GM19467 (cell line): ENCODE results near the gene AGXT.

Source experiments
- ATAC-seq: cut with Tn5 transposase; IDR thresholded peaks from one replicate; pipeline ENCODE4 v1.9.1; 2021; ENCODE audit warnings: mild to moderate bottlenecking, moderate library complexity; ENCODE audit not compliant: unreplicated experiment

AGXT gene

GRCh38 chr2:240912878-240913809 lies 44.5 kb downstream of the AGXT start:
- no peak for ATAC-seq

DNA sequence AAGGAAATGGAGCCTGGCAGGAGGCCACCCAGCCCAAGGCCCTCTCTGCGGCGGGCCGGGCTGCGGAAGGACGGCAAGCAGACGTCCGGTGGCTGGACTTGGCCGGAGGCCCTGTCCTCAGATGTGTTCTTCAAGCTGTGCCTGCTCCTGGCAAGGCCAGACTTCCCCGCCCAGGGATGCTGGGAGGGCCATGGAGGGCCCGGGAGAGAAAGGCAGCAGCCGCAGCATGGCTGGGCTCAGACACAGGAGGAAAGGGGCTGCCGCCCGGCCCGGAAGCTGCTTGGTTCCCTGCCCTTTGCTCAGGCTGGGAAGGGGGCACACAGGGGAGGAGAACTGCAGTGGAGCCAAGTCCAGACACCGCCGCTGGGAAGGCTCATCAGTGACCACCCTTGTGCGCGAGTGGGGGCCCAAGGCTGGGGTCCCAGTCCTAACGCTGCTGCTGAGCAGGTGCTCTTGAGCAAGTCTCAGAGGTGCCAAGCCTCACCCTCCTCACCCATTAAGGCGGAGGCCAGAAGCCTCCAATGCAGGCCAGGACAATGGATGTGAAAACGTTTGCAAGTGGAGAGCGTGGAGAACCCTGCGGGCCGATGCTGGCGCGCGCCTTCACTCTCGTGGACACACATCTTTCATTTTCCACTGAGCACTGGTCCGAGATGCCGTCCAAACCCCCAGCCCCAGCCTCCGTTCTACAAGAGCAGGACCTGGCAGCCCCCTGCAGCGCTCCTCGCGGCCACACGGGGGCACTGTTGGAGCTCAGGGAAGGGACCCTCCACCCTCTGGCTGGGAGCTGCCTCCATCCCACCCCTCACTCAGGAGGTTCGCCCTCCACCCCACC lies 45.4 kb downstream of the AGXT start:
- ATAC-seq: no peak

GRCh38 chr2:240914645-240915525 lies 46.3 kb downstream of the AGXT start:
- no peak for ATAC-seq

DNA sequence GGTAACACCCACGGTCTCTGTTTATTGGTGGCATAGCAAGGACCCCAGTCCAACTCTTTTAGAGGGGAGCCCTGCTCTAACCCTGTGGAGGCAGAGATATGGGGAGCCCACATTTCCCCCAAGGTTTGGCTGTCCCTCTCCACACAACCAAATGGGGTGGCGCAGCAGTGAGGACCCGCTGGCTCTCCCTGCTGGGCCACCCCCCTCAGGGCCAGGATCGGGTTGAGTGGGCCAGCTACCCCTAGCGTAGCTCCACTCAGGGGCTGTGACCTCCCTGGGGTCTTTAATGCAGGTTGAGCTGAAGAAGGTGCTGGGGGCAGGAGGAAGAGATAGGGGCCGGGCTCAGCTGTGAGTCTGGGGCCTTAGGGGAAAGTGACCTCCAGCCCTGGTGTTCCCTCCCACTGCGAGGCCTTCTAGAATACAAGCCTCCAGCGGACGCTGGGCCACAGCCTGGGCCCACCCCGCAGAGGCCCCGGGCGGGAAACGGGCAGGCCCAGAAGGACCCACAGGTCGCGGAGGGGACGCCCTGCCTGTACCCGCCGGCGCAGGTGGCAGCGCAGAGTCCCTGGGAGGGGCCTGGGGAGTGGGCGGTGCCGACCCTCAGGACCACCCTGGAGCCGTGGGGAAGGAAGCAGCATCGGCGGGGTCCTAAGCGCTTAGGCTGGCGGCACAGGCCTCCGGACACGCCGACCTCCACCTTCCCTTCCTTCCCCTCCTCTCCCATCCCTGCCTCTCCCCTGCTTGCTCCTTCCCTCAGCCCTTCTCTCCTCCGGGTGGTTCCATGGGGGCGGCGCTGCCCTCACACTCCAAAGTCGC lies 47.1 kb downstream of the AGXT start:
- no peak for ATAC-seq

DNA sequence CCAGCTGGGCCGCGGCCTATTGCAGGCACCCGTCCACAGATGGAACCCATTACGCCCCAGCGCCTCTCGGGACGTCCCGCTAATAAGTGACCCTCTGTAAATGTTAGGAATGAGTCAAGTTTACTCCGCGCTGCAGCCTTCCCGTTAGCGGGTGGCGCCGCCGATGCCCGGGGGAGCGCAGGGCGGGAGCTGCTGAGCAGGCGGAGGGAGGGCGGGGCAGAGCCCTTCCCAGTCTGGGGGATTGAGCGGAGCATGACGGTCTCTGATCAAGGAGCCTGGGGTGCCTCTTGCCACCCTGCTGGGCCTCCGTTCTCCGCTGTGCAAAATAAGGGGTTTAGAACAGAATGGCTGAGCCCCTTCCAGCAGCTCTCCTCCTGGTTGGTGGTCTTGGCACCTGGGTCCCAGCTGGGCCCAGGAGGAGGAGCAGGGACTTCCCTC lies 48.0 kb downstream of the AGXT start:
- no peak for ATAC-seq

DNA sequence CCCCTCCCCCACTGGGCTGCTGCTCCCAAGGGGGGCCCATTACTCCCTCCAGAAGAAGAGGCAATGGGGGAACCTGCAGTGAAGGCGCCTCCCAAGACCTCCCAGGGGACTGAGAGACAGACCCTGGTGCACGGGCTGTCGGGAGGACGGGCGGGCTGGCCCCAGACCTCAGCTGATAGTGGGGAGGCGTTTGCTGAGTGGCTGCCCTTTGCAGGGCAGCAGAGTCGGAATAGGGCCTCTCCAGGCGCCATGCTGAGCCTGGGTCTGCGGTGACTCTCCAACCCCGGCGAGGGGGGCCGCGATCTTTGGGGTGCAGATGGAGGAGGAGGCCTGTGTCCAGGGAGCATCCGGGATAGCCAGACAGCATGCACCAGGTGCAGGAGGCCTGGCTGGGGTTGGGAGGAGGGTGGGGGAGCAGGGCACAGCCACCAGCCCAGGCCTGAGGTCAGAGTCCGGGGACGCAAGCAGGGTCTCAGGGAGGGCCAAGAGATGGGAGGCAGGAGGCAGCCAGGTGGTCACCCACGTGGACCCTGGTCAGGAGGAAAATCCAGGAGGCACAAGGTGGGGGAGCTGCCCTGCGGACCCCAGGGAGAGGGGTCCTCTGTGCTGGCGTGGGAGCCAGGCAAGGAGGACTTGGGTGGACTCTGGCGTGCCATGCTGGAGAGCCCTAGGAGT lies 48.5 kb downstream of the AGXT start:
- ATAC-seq: no peak

DNA sequence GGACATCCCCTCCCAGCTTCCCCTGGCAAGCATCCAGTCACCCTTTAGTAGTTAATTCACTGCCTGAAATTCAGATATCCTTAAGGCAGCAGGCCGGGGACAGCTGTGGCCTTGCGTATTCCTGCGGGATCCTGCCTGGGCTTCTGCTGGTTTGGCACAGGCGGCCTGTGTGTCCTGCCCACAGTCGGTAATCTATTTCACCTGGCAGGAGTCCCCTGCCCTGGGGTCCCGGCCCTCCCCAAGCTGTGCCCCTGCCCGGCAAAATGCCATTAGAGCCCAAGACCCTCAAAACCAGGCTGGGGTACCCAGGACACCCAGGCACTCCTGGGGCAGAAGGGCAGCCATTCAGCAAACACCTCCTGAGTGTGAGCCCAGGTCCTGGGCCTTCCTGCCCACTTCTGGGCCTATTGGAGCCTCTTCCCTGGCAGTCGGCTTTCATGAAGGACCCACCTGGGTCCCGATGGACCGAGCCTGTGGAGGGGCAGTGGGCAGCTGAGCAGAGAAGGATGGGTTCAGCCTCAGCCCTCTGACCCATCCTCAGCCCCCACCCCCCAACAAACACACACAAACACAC lies 49.1 kb downstream of the AGXT start:
- no peak for ATAC-seq

- no peak for ATAC-seq
These were observed 49.9 kb downstream of the AGXT start for GRCh38 chr2:240918258-240919091.

DNA sequence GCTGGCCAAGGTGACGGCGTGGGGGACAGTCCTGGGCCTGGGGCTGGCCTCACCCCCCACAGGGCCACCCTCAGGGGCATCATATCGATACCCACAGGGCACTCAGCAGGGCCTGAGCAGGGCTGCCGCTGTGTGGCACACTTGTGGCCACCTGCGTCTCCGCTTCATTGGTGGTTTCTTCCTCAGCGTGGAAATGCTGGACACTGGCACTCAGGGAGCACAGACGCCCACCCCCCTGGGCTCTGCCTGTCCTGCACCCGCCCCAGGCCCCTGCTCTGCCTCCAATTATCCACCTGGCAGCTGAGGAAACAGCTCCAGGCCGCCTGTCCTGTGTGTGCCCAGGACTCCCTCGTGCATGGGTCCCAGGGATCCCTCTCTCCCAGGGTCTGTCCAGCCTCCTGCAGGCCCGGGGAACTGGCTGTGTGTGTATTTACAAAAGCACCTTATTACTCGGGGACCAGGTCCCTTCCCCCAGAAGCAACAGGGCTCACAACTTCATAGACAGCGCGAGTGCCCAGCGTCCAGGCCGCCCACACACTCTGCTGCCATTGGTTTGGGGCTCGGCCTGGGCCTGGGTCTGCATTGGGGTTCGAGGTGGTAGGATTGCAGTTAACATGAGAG lies 50.6 kb downstream of the AGXT start:
- no peak for ATAC-seq

GRCh38 chr2:240919786-240920782 lies 51.5 kb downstream of the AGXT start:
- ATAC-seq: no peak

DNA sequence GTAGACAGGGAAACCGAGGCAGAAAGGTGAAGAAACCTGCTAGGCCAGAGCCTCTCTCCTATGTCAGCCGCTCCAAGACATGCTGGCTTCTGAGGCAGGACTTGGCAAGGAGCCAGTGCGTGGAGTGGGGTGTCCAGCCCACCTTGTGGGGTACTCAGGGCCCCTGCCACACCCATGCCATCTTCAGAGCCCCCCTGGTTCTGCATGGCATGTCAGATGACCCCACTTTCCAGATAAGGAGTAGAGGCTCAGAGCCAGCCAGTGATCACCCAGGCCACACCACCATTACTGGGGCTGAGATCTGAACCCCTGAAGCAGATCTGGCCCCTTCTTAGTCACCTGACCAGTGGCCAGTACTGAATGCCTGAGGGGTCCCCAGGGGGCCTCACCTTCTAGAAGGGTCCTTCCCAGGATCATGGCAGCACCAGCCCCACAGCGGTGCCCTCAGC lies 52.2 kb downstream of the AGXT start:
- no peak for ATAC-seq

GRCh38 chr2:240921311-240921994 lies 52.8 kb downstream of the AGXT start:
- no peak for ATAC-seq

DNA sequence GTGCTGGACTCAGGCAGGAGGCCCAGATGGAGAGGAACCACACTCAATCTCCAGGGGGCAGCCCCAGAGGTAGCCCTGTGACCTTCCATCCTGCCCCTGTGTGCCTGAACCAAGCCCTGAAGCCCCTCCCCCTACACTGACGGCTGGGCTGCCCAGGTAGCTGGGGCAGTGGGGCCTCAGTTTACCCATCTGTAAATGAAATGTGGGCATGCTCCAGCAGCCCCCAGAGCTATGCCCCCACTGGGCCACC lies 53.3 kb downstream of the AGXT start:
- ATAC-seq: no peak

DNA sequence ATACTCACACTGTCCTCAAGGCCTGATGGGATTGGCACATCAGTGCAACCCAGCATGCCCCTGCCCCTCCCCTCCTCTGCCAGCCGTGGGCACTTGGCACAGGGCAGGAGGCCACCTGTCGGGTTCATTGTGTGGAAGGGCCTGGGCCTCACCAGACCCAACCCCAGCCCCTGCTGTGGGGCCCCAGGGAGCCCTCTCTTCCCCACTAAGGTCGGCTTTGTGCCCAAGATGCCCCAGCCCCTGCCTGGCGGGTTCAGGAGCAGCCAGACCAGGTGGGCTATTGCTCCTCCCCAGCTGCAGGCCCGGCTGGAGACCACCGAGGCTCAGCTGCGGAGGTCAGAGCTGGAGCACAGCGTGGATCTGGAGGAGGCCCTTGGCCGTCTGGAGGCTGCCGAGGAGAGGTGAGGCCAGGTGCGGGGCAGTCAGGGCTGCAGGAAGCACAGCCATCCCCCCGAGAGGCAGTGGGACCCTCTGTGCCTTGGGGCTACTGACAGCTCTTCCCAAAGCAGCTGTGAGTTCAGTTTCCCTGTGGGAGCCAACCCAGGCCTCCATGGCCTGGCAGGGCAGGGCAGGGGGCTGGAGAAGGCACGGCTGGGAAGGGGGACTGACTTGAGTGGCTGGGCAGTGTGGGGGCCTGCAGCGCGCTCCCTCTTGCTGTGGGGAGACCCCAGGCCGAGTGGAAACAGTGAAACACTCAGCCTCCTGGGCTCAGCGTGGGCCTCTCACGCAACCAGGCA lies 53.8 kb downstream of the AGXT start:
- ATAC-seq: no peak

- no peak for ATAC-seq
These were observed 54.4 kb downstream of the AGXT start for GRCh38 chr2:240922982-240923537.
